SH-SY5Y (cell line): ENCODE data around the gene DIRAS2.

Source experiments
- GATA2 ChIP-seq: IDR thresholded peaks from 2 replicates; pipeline ENCODE4 v1.6.1; 2011; ENCODE audit warnings: mild to moderate bottlenecking, low read depth, low read length
- GATA3 ChIP-seq: IDR thresholded peaks from 2 replicates; pipeline ENCODE4 v1.6.1; 2011; ENCODE audit warnings: low read depth, mild to moderate bottlenecking, low read length, moderate library complexity

GRCh38 chr9:90616806-90617205, 25.8 kb downstream of the DIRAS2 start:
- no peak for TF ChIP-seq GATA2
- TF ChIP-seq GATA3: no peak
